WTC11 (cell line): ENCODE results near the gene GRK4. TPM values are rescaled to one million over a fixed set of nuclear protein-coding genes. Genes with fewer than 3 reads are reported as not detected.

Experiments used
- ATAC-seq: fragments of 200-7000 bp; cut with Tn5 transposase; 2 replicates; pipeline ENCODE4 v1.10.0; 2021; ENCODE audit warnings: mild to moderate bottlenecking, moderate library complexity
- CTCF ChIA-PET: fragments of 300-600 bp; sonication (Branson Sonifier 250); formaldehyde crosslinking; loops from one replicate; lab custom pipeline; 2021; ENCODE audit warnings: antibody characterized with exemption; lab: Charles Lee
- POLR2A ChIA-PET: fragments of 350-600 bp; sonication (Branson Sonifier 250); formaldehyde crosslinking; loops from one replicate; lab custom pipeline; 2021; ENCODE audit warnings: antibody characterized with exemption; lab: Charles Lee
- DNase-seq: peaks from one replicate; pipeline ENCODE4 v3.0.0; 2021; ENCODE audit warnings: low spot score
- H3K27ac Mint-ChIP-seq: 2 replicates; pipeline ENCODE4 v1.8.0; 2021; ENCODE audit warnings: mixed read lengths
- H3K27me3 Mint-ChIP-seq: 2 replicates; pipeline ENCODE4 v1.8.0; 2021; ENCODE audit warnings: low read depth, mild to moderate bottlenecking, moderate library complexity, mixed read lengths
- H3K36me3 Mint-ChIP-seq: 2 replicates; pipeline ENCODE4 v1.8.0; 2021; ENCODE audit warnings: mixed read lengths
- H3K4me1 Mint-ChIP-seq: 2 replicates; pipeline ENCODE4 v1.8.0; 2022; ENCODE audit warnings: mixed read lengths
- H3K4me3 Mint-ChIP-seq: 2 replicates; pipeline ENCODE4 v1.8.0; 2021; ENCODE audit warnings: mild to moderate bottlenecking, moderate library complexity, mixed read lengths
- H3K9me3 Mint-ChIP-seq: 2 replicates; pipeline ENCODE4 v1.8.0; 2021; ENCODE audit warnings: mixed read lengths
- ARID4B ChIP-seq: sonication (generic); formaldehyde crosslinking; IDR thresholded peaks from 2 replicates; pipeline ENCODE4 v1.8.0; 2023; ENCODE audit warnings: missing genetic modification reagents, mild to moderate bottlenecking, borderline replicate concordance
- ATF1 ChIP-seq: sonication (generic); formaldehyde crosslinking; IDR thresholded peaks from 2 replicates; pipeline ENCODE4 v1.8.1; 2023; ENCODE audit warnings: mild to moderate bottlenecking, moderate library complexity, missing genetic modification reagents
- CBFB ChIP-seq: sonication (generic); formaldehyde crosslinking; IDR thresholded peaks from 2 replicates; pipeline ENCODE4 v1.8.1; 2022; ENCODE audit warnings: mild to moderate bottlenecking, low read depth, missing genetic modification reagents
- CDX4 ChIP-seq: fragments of 250-450 bp; sonication (Bioruptor Pico); IDR thresholded peaks from 2 replicates; pipeline ENCODE4 v1.9.0; 2021; ENCODE audit warnings: moderate library complexity, mild to moderate bottlenecking, inconsistent platforms, borderline replicate concordance
- CREM ChIP-seq: sonication (generic); formaldehyde crosslinking; IDR thresholded peaks from 2 replicates; pipeline ENCODE4 v1.8.1; 2022; ENCODE audit warnings: mild to moderate bottlenecking, missing genetic modification reagents, moderate library complexity
- E2F5 ChIP-seq: sonication (generic); formaldehyde crosslinking; IDR thresholded peaks from 2 replicates; pipeline ENCODE4 v1.8.1; 2022; ENCODE audit warnings: mild to moderate bottlenecking, moderate library complexity, missing genetic modification reagents
- ETV6 ChIP-seq: sonication (generic); formaldehyde crosslinking; IDR thresholded peaks from 2 replicates; pipeline ENCODE4 v1.8.1; 2022; ENCODE audit warnings: mild to moderate bottlenecking, missing genetic modification reagents
- HMGA2 ChIP-seq: fragments of 250-450 bp; sonication (Bioruptor Pico); IDR thresholded peaks from 2 replicates; pipeline ENCODE4 v1.4.0; 2021; ENCODE audit warnings: mild to moderate bottlenecking, moderate library complexity
- MAX ChIP-seq: sonication (generic); formaldehyde crosslinking; IDR thresholded peaks from 2 replicates; pipeline ENCODE4 v1.8.0; 2022; ENCODE audit warnings: mild to moderate bottlenecking, missing genetic modification reagents
- MYBL2 ChIP-seq: sonication (generic); formaldehyde crosslinking; IDR thresholded peaks from 2 replicates; pipeline ENCODE4 v1.8.1; 2023; ENCODE audit warnings: mild to moderate bottlenecking, moderate library complexity, missing genetic modification reagents
- NR1H2 ChIP-seq: sonication (generic); formaldehyde crosslinking; IDR thresholded peaks from 2 replicates; pipeline ENCODE4 v1.9.0; 2021; ENCODE audit warnings: mild to moderate bottlenecking, moderate library complexity, missing genetic modification reagents
- PREB ChIP-seq: sonication (generic); formaldehyde crosslinking; IDR thresholded peaks from 2 replicates; pipeline ENCODE4 v1.8.1; 2022; ENCODE audit warnings: mild to moderate bottlenecking, missing genetic modification reagents, moderate library complexity, borderline replicate concordance
- PRRX2 ChIP-seq: fragments of 250-450 bp; sonication (Bioruptor Pico); IDR thresholded peaks from 2 replicates; pipeline ENCODE4 v1.8.0; 2021; ENCODE audit warnings: mild to moderate bottlenecking
- SMAD4 ChIP-seq: sonication (generic); formaldehyde crosslinking; IDR thresholded peaks from 2 replicates; pipeline ENCODE4 v1.8.0; 2022; ENCODE audit warnings: mild to moderate bottlenecking, missing genetic modification reagents
- SP1 ChIP-seq: sonication (generic); formaldehyde crosslinking; conservative IDR thresholded peaks from 2 replicates; pipeline ENCODE4 v1.8.1; 2022; ENCODE audit warnings: missing genetic modification reagents
- STAT6 ChIP-seq: sonication (generic); formaldehyde crosslinking; conservative IDR thresholded peaks from 2 replicates; pipeline ENCODE4 v1.8.1; 2023; ENCODE audit warnings: mild to moderate bottlenecking, low read depth, missing genetic modification reagents, moderate library complexity
- TEAD1 ChIP-seq: sonication (generic); formaldehyde crosslinking; IDR thresholded peaks from 2 replicates; pipeline ENCODE4 v1.8.0; 2022; ENCODE audit warnings: mild to moderate bottlenecking, missing genetic modification reagents
- ZBTB43 ChIP-seq: sonication (generic); formaldehyde crosslinking; IDR thresholded peaks from 2 replicates; pipeline ENCODE4 v1.8.1; 2023; ENCODE audit warnings: mild to moderate bottlenecking, missing genetic modification reagents
- ZNF219 ChIP-seq: sonication (generic); formaldehyde crosslinking; IDR thresholded peaks from 2 replicates; pipeline ENCODE4 v1.8.0; 2023; ENCODE audit warnings: missing genetic modification reagents, mild to moderate bottlenecking, borderline replicate concordance
- ZNF317 ChIP-seq: sonication (generic); formaldehyde crosslinking; IDR thresholded peaks from 2 replicates; pipeline ENCODE4 v1.8.1; 2023; ENCODE audit warnings: low read depth, mild to moderate bottlenecking, moderate library complexity, missing genetic modification reagents, borderline replicate concordance
- ZNF396 ChIP-seq: fragments of 250-450 bp; sonication (Bioruptor Pico); IDR thresholded peaks from 2 replicates; pipeline ENCODE4 v1.8.0; 2021; ENCODE audit warnings: mild to moderate bottlenecking, moderate library complexity, borderline replicate concordance
- ZNF423 ChIP-seq: fragments of 250-450 bp; sonication (Bioruptor Pico); IDR thresholded peaks from 2 replicates; pipeline ENCODE4 v2.1.2; 2022; ENCODE audit warnings: mild to moderate bottlenecking, moderate library complexity
- ZNF671 ChIP-seq: fragments of 250-450 bp; sonication (Bioruptor Pico); IDR thresholded peaks from 2 replicates; pipeline ENCODE4 v1.8.0; 2021; ENCODE audit warnings: mild to moderate bottlenecking
- total RNA-seq: library from RNA; stranded (reverse); gene quantifications from 3 replicates; pipeline ENCODE4 v1.2.3, GENCODE V29; 2021

Gene GRK4
- total RNA-seq, 1 experiment from 2014 or later: 1.4 TPM

GRCh38 chr4:3060946-3061345 is 97.6 kb downstream of the GRK4 start:
- ChIA-PET CTCF (interaction anchor here (0.9 kb wide), 1 partner anchor 257 kb away, joined by 3 read pairs; no protein-coding TSS in a partner anchor), POLR2A (no interaction called here)
- Mint-ChIP-seq H3K4me1 (no peaks in the 10 kb centered on the region), H3K27ac (no peak overlapping the region), H3K27me3 (peaks cover 9% of the 10 kb centered on the region), H3K36me3 (peaks cover 10% of the 10 kb centered on the region), H3K9me3 (peaks cover 26% of the 10 kb centered on the region)
- DNase-seq (no peak), ATAC-seq (no peak)
- no peak for TF ChIP-seq CBFB
- TF ChIP-seq NR1H2 (CRISPR knock-in tag): no peak
- no peak for TF ChIP-seq ATF1 (CRISPR knock-in tag)
- no peak for TF ChIP-seq SP1 (CRISPR knock-in tag)
- TF ChIP-seq CDX4 (CRISPR knock-in tag): no peak
- no peak for TF ChIP-seq ETV6 (CRISPR knock-in tag)
- TF ChIP-seq MAX: no peak
- no peak for TF ChIP-seq TEAD1 (CRISPR knock-in tag)
- no peak for TF ChIP-seq ARID4B
- no peak for TF ChIP-seq STAT6 (CRISPR knock-in tag)
- TF ChIP-seq ZNF396: no peak
- TF ChIP-seq, all 79 proteins: peak for 0
- no peak overlapping the region for H3K4me3 Mint-ChIP-seq

- ChIA-PET POLR2A (interaction anchor here (0.7 kb wide), 1 partner anchor 1488 kb away, joined by 5 read pairs; no protein-coding TSS in a partner anchor), CTCF (interaction anchor here (0.9 kb wide), 1 partner anchor 16 kb away, joined by 4 read pairs; no protein-coding TSS in a partner anchor)
- Mint-ChIP-seq H3K4me3 (no peak overlapping the region), H3K27ac (no peak overlapping the region), H3K4me1 (no peaks in the 10 kb centered on the region), H3K27me3 (peaks cover 12% of the 10 kb centered on the region), H3K36me3 (no peaks in the 10 kb centered on the region), H3K9me3 (peaks cover 17% of the 10 kb centered on the region)
- no peak for ATAC-seq
- DNase-seq: no peak
- TF ChIP-seq PRRX2 (CRISPR knock-in tag) (no peak), ZNF219 (CRISPR knock-in tag) (no peak), ZBTB43 (CRISPR knock-in tag) (no peak), SMAD4 (CRISPR knock-in tag) (no peak), ZNF671 (CRISPR knock-in tag) (no peak), ZNF317 (CRISPR knock-in tag) (no peak), CREM (CRISPR knock-in tag) (no peak), PREB (CRISPR knock-in tag) (no peak), HMGA2 (CRISPR knock-in tag) (no peak), ZNF423 (no peak), E2F5 (CRISPR knock-in tag) (no peak), MYBL2 (CRISPR knock-in tag) (no peak)
These were observed 99.1 kb downstream of the GRK4 start for GRCh38 chr4:3062471-3062870.
